Testis (tissue), 2 donors: ENCODE measurements around the gene VEGFA.

ENCODE experiments used
- CTCF ChIP-seq, 3 experiments: fragments of 450-650 bp in 2 of 3; fragments of 200-600 bp in 1 of 3; sonication (generic) in 1 of 3; IDR thresholded peaks; one replicate each; pipeline ENCODE4 v1.5.1; 2016 to 2019; ENCODE audit warnings: antibody characterized with exemption in 3 of 3, mild to moderate bottlenecking in 2 of 3, moderate library complexity in 1 of 3
- POLR2A ChIP-seq: fragments of 450-650 bp; IDR thresholded peaks from one replicate; pipeline ENCODE4 v1.6.1; 2017; ENCODE audit warnings: antibody characterized with exemption, mild to moderate bottlenecking, moderate library complexity

GRCh38 chr6:43733471-43734293 is 36.3 kb upstream of the VEGFA start:
- TF ChIP-seq CTCF (IDR thresholded peaks at IDR 0.05) (no peak), POLR2A (no peak)
